Coronary artery (tissue), 2 donors: ENCODE measurements around the gene FRAT1.

ENCODE experiments used
- DNase-seq: peaks from one replicate; pipeline ENCODE4 v3.0.0-alpha.2; 2017; ENCODE audit warnings: low spot score
- H3K27ac ChIP-seq, 2 donors: fragments of 200-600 bp; sonication (generic); one replicate each; pipeline ENCODE4 v1.5.1; 2016 to 2019
- H3K4me3 ChIP-seq: fragments of 200-600 bp; sonication (generic); 2 replicates; pipeline ENCODE4 v1.5.1; 2016; ENCODE audit warnings: mild to moderate bottlenecking, moderate library complexity
- TF ChIP-seq, protein P1 (sequence below): fragments of 200-600 bp; sonication (generic); IDR thresholded peaks from one replicate; pipeline ENCODE4 v1.5.1; 2019; ENCODE audit warnings: antibody characterized with exemption

Gene FRAT1, protein sequence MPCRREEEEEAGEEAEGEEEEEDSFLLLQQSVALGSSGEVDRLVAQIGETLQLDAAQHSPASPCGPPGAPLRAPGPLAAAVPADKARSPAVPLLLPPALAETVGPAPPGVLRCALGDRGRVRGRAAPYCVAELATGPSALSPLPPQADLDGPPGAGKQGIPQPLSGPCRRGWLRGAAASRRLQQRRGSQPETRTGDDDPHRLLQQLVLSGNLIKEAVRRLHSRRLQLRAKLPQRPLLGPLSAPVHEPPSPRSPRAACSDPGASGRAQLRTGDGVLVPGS

DNA sequence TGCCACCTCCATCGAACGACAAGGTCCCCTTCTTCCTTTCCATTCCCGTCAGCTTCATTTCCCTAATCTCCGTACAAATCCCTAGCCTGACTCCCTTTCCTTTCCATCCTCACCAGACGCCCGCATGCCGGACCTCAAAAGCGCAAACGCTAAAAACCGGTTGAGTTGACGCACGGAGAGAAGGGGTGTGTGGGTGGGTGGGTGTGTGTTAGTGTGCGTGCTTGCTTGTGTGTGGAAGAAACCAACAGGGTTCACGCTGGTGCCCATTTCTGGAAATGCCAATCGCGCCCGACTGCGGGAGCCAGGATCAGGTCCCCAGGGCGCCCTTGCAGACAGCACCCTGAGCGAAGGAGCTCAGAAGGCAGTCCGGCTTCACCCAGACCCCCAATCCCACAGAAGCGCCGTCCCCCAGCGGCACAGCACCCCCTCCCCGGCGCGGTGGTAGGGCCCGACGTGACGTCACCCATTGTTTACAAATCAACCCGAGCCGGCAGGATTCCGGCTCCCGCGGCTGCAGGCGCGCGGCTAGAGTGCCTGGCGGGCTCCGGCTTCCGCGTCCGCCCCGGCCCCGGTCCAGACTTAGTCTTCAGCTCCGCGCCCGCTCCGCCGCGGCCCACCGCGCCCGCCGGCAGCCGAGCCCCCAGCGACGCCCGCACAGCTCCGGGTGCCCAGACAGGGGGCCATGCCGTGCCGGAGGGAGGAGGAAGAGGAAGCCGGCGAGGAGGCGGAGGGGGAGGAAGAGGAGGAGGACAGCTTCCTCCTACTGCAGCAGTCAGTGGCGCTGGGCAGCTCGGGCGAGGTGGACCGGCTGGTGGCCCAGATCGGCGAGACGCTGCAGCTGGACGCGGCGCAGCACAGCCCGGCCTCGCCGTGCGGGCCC, at the start of gene FRAT1:
FRAT1 (plus strand) TSS at position 500 of the 880 bp plus-strand sequence; CDS start at position 683, 183 bp downstream.
- TF ChIP-seq, protein P1, sequence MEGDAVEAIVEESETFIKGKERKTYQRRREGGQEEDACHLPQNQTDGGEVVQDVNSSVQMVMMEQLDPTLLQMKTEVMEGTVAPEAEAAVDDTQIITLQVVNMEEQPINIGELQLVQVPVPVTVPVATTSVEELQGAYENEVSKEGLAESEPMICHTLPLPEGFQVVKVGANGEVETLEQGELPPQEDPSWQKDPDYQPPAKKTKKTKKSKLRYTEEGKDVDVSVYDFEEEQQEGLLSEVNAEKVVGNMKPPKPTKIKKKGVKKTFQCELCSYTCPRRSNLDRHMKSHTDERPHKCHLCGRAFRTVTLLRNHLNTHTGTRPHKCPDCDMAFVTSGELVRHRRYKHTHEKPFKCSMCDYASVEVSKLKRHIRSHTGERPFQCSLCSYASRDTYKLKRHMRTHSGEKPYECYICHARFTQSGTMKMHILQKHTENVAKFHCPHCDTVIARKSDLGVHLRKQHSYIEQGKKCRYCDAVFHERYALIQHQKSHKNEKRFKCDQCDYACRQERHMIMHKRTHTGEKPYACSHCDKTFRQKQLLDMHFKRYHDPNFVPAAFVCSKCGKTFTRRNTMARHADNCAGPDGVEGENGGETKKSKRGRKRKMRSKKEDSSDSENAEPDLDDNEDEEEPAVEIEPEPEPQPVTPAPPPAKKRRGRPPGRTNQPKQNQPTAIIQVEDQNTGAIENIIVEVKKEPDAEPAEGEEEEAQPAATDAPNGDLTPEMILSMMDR: no peak
- Histone ChIP-seq H3K4me3 (peak within 1 kb of the TSS; percentile 86), H3K27ac (peak within 1 kb of the TSS; percentile 92)
- peak; percentile 93 for DNase-seq

DNA sequence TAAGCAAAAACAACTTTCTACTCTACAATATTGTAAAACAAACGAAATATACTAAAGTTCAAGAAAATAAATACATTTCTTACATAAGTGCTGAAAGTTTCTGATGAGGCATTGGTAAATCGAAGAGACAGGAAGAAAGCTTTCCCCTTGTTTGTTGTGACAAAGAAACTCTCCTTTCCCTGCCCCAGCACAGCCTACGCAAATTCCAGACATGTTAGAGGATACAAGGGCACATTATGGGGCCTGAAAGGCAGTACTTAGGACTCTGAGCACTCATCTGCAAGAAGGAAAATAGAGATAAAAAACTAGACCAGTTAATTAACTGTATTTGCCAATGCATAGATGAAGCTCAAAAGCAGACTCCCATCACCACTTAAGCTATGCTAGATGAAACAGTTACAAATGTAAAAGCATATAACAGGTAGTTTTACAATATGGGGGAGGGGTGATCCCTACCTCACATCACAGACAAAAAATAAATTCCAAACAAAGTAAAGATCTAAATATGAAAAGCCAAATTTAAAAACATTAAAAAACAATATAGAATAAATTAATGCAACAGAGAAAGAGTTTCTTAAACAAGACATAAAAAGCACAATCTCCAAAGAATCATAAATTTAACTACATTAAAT, 48.4 kb upstream of the FRAT1 start:
- no peak for DNase-seq
- no peak overlapping the region for H3K27ac ChIP-seq
- H3K4me3 ChIP-seq: no peak overlapping the region
- TF ChIP-seq, protein P1: no peak

DNA sequence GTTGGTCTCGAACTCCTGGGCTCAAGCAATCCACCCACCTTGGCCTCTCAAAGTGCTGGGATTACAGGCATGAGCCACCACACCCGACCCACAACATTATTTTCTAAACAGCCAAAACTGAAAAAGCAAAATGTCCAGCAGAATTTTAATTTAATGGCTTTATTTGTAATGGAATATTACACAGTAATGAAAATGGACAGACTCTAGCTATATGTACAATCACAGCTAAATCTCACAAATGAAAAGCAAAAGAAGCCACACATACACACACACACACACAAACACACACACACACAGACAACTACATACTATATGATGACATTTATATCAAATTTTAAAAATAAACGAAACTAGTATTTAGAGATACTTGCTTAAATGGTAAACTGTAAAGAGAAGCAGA, 45.4 kb upstream of the FRAT1 start:
- TF ChIP-seq, protein P1: no peak
- no peak overlapping the region for H3K27ac ChIP-seq
- no peak overlapping the region for H3K4me3 ChIP-seq
- no peak for DNase-seq

DNA sequence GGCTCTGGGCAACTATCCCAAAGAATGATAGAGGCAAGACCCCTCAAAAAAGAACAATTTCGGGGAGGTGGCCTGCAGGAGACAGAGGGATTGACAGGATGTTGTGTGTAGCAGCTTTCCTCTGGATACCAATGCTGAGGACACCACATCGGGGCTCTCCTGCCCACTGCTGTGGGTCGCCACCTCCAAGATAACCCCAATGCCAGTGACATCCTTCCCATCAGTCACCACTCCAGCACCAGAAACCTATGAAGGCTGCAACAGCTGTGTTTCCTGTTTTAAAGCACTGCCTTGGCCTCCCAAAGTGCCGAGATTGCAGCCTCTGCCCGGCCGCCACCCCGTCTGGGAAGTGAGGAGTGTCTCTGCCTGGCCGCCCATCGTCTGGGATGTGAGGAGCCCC, 44.2 kb upstream of the FRAT1 start:
- no peak for DNase-seq
- Histone ChIP-seq H3K27ac (no peak overlapping the region), H3K4me3 (no peak overlapping the region)
- TF ChIP-seq, protein P1: no peak

DNA sequence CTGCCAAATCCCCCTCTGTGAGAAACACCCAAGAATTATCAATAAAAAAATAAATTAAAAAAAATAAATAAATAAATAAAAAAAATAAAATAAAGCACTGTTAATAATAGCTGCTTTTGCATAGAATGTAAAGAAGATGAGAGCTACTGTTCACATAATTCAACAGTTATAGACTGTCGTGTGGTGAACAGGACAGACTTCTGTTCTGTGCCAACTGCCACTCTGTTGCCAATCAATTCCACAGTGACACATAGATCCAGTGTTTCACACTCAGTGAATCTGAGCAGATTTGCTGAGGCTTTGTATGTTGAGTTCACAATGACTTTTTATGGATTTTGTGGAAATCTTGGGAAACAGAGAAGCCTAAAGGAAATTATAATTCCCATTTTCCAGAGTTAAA, 41.5 kb upstream of the FRAT1 start:
- H3K27ac ChIP-seq: no peak overlapping the region
- no peak overlapping the region for H3K4me3 ChIP-seq
- TF ChIP-seq, protein P1: no peak
- no peak for DNase-seq

DNA sequence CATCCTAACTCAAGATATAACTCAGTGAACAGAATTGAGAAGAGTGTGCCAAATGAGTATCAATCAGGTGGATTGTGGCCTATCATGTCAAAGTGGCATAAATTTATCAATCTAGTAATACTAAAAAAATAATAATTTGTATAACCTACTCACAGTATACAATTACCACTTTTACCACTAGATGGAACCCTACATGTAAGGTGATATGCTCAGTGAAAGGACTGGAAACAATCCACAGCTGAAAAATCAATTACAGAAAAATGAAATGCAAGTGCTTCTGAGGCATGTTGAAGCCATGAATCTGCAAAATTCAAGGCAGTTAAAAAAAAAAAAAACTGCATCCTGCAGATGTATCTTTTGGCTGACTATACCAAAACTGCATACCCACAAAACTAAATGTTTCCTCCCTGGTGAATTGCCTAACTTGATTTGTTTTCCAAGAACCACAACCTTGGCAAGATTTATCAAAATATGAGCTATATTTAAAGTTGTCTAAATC, 40.5 kb upstream of the FRAT1 start:
- peak overlapping the region; percentile 9 to 66 for H3K27ac ChIP-seq
- H3K4me3 ChIP-seq: no peak overlapping the region
- TF ChIP-seq, protein P1: peak; percentile 64
- DNase-seq: no peak
